Amniotic stem cell (primary cell): Measurements from ENCODE around the gene NEDD1.
A peak's percentile ranks its signal among the peaks of the same experiment; 100 is the strongest.

Experiments used
- DNase-seq: peaks from one replicate; lab custom pipeline; 2025; lab: John Stamatoyannopoulos, UW

The NEDD1 gene

GRCh38 chr12:96906849-96907670, at the start of gene NEDD1:
Gene NEDD1 (plus strand): TSS chr12:96907257. CDS start chr12:96909760, 2,503 bp downstream.
- DNase-seq: peak; percentile 8

GRCh38 chr12:96858162-96858561, 48.9 kb upstream of the NEDD1 start:
- DNase-seq: no peak

GRCh38 chr12:96861656-96862055, 45.4 kb upstream of the NEDD1 start:
- DNase-seq: no peak

- no peak for DNase-seq
Measured at GRCh38 chr12:96862326-96862725, 44.7 kb upstream of the NEDD1 start.

- DNase-seq: no peak
Measured at GRCh38 chr12:96864335-96864734, 42.7 kb upstream of the NEDD1 start.

GRCh38 chr12:96866801-96867590, 40.1 kb upstream of the NEDD1 start:
- DNase-seq: no peak

GRCh38 chr12:96870946-96871345, 36.1 kb upstream of the NEDD1 start:
- no peak for DNase-seq

- DNase-seq: no peak
Measured at GRCh38 chr12:96872961-96873360, 34.1 kb upstream of the NEDD1 start.

GRCh38 chr12:96874211-96874610, 32.8 kb upstream of the NEDD1 start:
- no peak for DNase-seq

- DNase-seq: no peak
Measured at GRCh38 chr12:96876966-96877365, 30.1 kb upstream of the NEDD1 start.

GRCh38 chr12:96878704-96879103, 28.4 kb upstream of the NEDD1 start:
- DNase-seq: no peak

- DNase-seq: no peak
Measured at GRCh38 chr12:96879301-96879700, 27.8 kb upstream of the NEDD1 start.

GRCh38 chr12:96880220-96880619, 26.8 kb upstream of the NEDD1 start:
- DNase-seq: no peak

- no peak for DNase-seq
Measured at GRCh38 chr12:96881608-96882007, 25.4 kb upstream of the NEDD1 start.

GRCh38 chr12:96882862-96883261, 24.2 kb upstream of the NEDD1 start:
- DNase-seq: peak; percentile 45

GRCh38 chr12:96883571-96883970, 23.5 kb upstream of the NEDD1 start:
- DNase-seq: no peak

- no peak for DNase-seq
Measured at GRCh38 chr12:96886998-96887677, 19.9 kb upstream of the NEDD1 start.

GRCh38 chr12:96889273-96889933, 17.7 kb upstream of the NEDD1 start:
- no peak for DNase-seq

- DNase-seq: no peak
Measured at GRCh38 chr12:96890331-96890730, 16.7 kb upstream of the NEDD1 start.

GRCh38 chr12:96892104-96892503, 15.0 kb upstream of the NEDD1 start:
- no peak for DNase-seq

GRCh38 chr12:96897421-96897820, 9.6 kb upstream of the NEDD1 start:
- no peak for DNase-seq

- no peak for DNase-seq
Measured at GRCh38 chr12:96901175-96901574, 5.9 kb upstream of the NEDD1 start.
